Activated naive CD4-positive, alpha-beta T cell treated with anti-CD3 and anti-CD28 coated beads, Interleukin-2, amount 50 U/mL, for 24 hours (primary cell): ENCODE data around the gene FRMD4A.
"Not testable (repeated sequence)": the region's sequence is repeated elsewhere in the genome, so short reads cannot be mapped to it uniquely, and the experiment has no call there.

Experiments
- H3K27ac Mint-ChIP-seq: one replicate; pipeline ENCODE4 v1.8.0; 2021; ENCODE audit warnings: mild to moderate bottlenecking, mixed read lengths
- H3K27me3 Mint-ChIP-seq: one replicate; pipeline ENCODE4 v1.8.0; 2021; ENCODE audit warnings: mixed read lengths
- H3K36me3 Mint-ChIP-seq: one replicate; pipeline ENCODE4 v1.8.0; 2021; ENCODE audit warnings: mixed read lengths
- H3K4me1 Mint-ChIP-seq: one replicate; pipeline ENCODE4 v1.8.0; 2021; ENCODE audit warnings: mixed read lengths
- H3K4me3 Mint-ChIP-seq: one replicate; pipeline ENCODE4 v1.8.0; 2021; ENCODE audit warnings: mild to moderate bottlenecking, mixed read lengths
- H3K9me3 Mint-ChIP-seq: one replicate; pipeline ENCODE4 v1.8.0; 2021; ENCODE audit warnings: mixed read lengths

Gene FRMD4A

DNA sequence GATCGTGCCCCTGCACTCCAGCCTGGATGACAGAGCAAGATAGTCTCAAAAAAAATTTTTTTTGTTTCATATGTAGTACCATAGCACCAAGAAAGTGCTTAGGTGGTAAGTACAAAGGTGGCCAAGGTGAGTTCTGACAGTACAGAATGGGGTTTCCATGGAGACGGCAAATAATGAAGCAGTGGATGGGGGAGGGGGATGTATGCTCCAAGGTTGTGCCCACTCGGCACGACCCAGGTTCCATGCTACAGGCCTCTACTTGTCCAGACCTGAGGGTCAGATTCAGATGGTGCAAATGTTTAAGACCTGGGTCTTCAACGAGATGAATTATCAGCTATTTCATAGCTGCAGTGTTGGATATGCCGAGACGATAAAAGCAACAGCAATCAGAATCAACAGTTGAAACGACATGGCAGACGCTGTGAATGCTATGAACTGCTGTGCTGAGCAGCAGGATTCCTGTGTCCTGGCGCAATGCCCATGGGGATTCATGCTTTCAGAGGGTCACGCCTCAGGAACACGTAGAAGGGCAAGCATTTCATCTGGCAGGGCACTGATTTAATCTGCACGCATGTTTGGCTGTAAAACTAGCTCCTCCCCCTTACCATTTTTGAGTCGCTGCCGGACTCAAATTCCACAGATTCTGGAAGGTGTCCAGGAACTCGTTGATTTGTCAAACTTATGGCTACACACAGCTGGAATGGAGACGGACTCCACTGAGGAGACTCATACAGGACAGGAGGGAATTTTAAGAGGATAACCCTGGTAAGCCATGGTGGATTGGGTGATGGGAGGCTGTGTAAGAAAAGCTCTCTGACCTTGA, 256.5 kb downstream of the FRMD4A start:
- Mint-ChIP-seq H3K4me1 (no peaks in the 10 kb centered on the region), H3K36me3 (no peaks in the 10 kb centered on the region), H3K9me3 (no peaks in the 10 kb centered on the region), H3K27ac (no peak overlapping the region), H3K27me3 (no peaks in the 10 kb centered on the region), H3K4me3 (no peak overlapping the region)

DNA sequence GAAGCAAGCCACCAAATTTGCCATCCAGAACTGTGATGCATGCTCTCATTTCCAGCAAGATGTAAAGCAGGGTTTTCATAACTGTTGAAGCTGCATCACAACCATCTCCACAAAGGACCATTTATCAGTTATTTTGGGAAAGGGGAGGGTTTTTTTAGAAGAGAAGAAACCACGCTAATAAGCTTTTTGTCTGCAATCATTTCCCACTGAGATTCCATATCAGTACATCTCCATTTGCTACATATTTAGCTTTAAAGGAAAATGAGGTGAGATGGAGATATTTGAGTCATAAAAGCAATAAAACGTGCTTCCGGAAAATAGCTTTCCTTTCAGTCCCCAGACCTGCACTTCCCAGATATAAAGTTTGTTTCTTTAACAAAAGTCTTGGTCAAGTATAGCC, 258.2 kb downstream of the FRMD4A start:
- Mint-ChIP-seq H3K4me3 (no peak overlapping the region), H3K9me3 (no peaks in the 10 kb centered on the region), H3K27me3 (no peaks in the 10 kb centered on the region), H3K36me3 (no peaks in the 10 kb centered on the region), H3K27ac (no peak overlapping the region), H3K4me1 (no peaks in the 10 kb centered on the region)

GRCh38 chr10:14071956-14072355, 258.8 kb downstream of the FRMD4A start:
- H3K27ac Mint-ChIP-seq, result no peak overlapping the region
- no peaks in the 10 kb centered on the region for H3K4me1 Mint-ChIP-seq
- no peaks in the 10 kb centered on the region for H3K9me3 Mint-ChIP-seq
- peaks cover 3% of the 10 kb centered on the region for H3K36me3 Mint-ChIP-seq
- no peak overlapping the region for H3K4me3 Mint-ChIP-seq
- H3K27me3 Mint-ChIP-seq, result no peaks in the 10 kb centered on the region

GRCh38 chr10:14068601-14069250, 262.0 kb downstream of the FRMD4A start:
- H3K27me3 Mint-ChIP-seq, result no peaks in the 10 kb centered on the region
- H3K4me1 Mint-ChIP-seq, result no peaks in the 10 kb centered on the region
- H3K9me3 Mint-ChIP-seq, result no peaks in the 10 kb centered on the region
- no peak overlapping the region for H3K27ac Mint-ChIP-seq
- no peak overlapping the region for H3K4me3 Mint-ChIP-seq
- peaks cover 3% of the 10 kb centered on the region for H3K36me3 Mint-ChIP-seq

- H3K4me1 Mint-ChIP-seq, H3K4me3 Mint-ChIP-seq, H3K36me3 Mint-ChIP-seq, H3K27me3 Mint-ChIP-seq, H3K27ac Mint-ChIP-seq, H3K9me3 Mint-ChIP-seq: not testable (repeated sequence)
These were observed 263.1 kb downstream of the FRMD4A start for GRCh38 chr10:14067638-14068037.

GRCh38 chr10:14066106-14066505, 264.6 kb downstream of the FRMD4A start:
- Mint-ChIP-seq H3K9me3 (no peaks in the 10 kb centered on the region), H3K4me1 (no peaks in the 10 kb centered on the region), H3K27ac (no peak overlapping the region), H3K4me3 (no peak overlapping the region), H3K36me3 (peaks cover 3% of the 10 kb centered on the region), H3K27me3 (no peaks in the 10 kb centered on the region)

DNA sequence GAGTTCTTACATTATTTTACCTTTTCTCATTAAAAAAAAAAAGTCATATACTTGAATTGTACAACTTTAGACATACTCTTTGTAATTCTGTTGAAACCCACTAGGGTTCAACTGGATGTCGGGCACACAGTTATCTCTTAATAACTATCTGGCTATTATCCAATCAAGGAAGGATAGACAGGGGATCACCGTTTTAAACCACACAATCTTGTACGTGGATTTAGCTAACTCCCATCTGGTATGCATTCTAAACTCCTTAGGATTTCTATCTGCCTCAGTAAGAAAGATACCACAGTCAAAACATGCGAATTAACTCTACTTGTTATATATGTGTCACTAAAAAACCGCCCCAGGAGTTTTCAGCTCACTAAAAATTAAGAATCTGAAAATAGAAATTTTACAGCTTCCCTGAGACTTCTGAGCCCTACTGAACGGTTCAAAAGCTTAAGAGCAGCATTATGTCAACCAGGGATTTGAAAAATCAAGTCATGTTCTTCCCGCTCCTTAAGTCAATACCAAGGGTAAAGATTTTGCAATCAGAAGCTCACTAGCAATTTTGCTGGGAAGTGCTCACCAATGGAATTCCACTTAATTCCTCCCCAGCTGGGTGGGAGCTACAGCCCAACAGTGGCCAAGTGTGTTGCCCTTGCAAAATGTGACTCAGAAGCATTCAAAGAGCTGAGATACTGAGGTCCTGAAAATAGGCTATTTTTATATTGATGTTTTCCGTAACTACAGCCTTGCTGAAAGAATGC, 267.0 kb downstream of the FRMD4A start:
- H3K36me3 Mint-ChIP-seq, result peaks cover 3% of the 10 kb centered on the region

DNA sequence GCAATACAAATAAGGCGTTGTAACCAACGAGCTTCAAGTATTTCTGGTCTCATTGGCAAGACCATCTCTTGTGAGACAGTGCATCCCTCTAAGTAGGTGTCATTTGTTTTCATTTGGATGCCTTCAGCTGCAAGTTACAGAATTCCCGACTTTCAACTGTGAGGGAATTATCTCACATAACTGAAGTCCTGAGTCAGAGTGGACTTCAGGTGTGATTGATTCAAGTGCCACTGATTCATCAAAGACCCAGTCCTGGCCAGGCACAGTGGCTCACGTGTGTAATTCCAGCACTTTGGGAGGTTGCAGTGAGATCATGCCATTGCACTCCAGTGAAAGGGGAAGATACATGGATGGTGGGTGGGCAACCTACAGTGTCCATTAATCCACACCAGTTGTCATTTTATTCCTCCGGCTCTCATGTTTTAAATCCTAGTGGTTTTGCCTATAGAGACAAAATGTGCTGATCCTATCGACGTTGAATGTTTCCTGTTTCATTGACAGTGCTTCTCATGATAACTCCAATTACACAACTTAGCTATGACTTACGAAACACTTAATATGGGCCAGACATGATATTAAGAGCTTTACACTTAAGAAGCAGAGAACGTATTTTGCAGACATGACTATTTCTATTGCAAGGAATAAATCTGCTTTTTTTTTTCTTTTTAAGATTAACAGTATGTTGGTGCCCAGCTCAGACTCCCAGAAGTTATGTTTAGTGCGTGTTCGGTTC, 268.0 kb downstream of the FRMD4A start:
- Mint-ChIP-seq H3K4me3 (no peak overlapping the region), H3K9me3 (no peaks in the 10 kb centered on the region), H3K27ac (no peak overlapping the region), H3K4me1 (no peaks in the 10 kb centered on the region), H3K27me3 (no peaks in the 10 kb centered on the region), H3K36me3 (peaks cover 3% of the 10 kb centered on the region)

More for the DNA sequence above, 267.0 kb downstream of the FRMD4A start:
- Mint-ChIP-seq H3K9me3 (no peaks in the 10 kb centered on the region), H3K27me3 (no peaks in the 10 kb centered on the region), H3K27ac (no peak overlapping the region), H3K4me1 (no peaks in the 10 kb centered on the region), H3K4me3 (no peak overlapping the region)

DNA sequence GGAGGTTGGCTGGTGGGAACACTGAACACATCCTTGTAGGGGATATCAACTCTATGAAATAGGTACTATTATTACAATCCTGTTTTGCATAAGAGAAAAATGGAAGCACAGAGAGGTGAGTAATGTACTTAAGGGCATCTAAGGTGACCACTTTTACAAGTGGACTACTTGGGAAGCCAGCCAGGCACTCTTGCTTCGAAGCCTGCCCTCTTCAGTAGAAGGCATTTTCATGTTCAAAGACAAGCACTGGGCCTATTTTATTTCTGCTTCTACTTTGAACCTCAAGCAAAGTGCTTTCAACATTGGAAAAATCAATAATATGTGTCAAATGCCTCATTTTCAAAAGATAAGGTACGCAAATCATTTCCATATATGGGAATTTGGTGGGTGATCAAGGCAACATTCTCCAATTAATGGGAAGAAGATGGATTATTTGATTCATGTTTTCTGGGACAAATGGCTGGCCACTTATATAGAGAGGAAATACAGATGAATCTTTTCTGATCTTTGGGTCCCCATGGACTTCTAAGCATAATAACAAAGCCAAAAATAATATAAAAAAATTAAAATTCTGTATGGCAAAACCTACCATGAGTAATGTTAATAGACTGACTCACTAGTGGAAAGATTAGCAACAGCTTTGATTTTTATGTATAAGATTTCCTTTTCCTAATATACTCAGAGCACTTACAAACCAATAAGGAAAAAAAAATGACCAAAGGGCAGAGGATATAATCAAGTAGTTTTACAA, 270.2 kb downstream of the FRMD4A start:
- Mint-ChIP-seq H3K4me1 (no peaks in the 10 kb centered on the region), H3K27ac (no peak overlapping the region), H3K36me3 (no peaks in the 10 kb centered on the region)

GRCh38 chr10:14056610-14057332, 274.0 kb downstream of the FRMD4A start:
- H3K4me1 Mint-ChIP-seq, result no peaks in the 10 kb centered on the region
- H3K4me3 Mint-ChIP-seq, result no peak overlapping the region
- H3K36me3 Mint-ChIP-seq, result no peaks in the 10 kb centered on the region
- no peaks in the 10 kb centered on the region for H3K27me3 Mint-ChIP-seq
- peaks cover 9% of the 10 kb centered on the region for H3K9me3 Mint-ChIP-seq
- no peak overlapping the region for H3K27ac Mint-ChIP-seq

More for the DNA sequence above, 270.2 kb downstream of the FRMD4A start:
- Mint-ChIP-seq H3K9me3 (no peaks in the 10 kb centered on the region), H3K27me3 (no peaks in the 10 kb centered on the region), H3K4me3 (no peak overlapping the region)

DNA sequence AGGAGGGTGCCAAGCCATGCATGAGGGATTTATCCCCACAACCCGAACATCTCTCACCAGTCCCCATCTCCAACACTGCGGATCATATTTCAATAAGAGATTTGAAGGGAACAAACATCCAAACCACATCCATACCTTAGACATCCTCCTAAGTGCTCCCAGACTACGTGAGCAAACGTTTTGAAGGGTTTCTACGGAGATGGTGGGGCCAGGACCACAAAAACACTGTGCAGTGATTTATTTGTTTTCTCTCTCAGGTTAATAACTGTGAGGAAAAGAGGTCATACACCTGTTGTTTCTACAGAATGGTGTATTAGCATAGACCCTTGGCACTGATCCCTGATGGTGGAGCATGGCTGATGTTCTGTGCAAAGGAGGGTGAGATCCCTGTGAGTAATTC, 277.8 kb downstream of the FRMD4A start:
- no peak overlapping the region for H3K4me3 Mint-ChIP-seq
- H3K36me3 Mint-ChIP-seq, result no peaks in the 10 kb centered on the region
- H3K27me3 Mint-ChIP-seq, result no peaks in the 10 kb centered on the region
- peaks cover 11% of the 10 kb centered on the region for H3K9me3 Mint-ChIP-seq
- H3K4me1 Mint-ChIP-seq, result no peaks in the 10 kb centered on the region
- no peak overlapping the region for H3K27ac Mint-ChIP-seq

DNA sequence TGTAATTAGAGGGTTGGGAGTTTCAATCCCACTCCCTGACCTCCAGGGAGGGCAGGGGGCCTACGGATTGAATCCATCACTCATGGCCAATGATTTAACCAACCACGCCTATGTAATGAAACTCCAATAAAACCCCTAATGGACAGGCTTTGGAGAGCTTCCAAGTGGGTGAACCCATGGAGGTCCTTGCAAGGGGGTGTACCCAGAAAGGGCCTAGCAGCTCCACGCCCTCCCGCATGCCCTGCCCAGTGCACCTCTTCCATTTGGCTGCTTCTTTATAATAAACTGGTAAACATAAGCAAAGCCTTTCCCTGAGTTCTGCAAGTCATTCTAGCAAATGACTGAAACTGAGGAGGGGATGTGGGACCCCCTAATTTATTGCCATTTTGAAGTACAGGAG, 280.1 kb downstream of the FRMD4A start:
- no peaks in the 10 kb centered on the region for H3K36me3 Mint-ChIP-seq

GRCh38 chr10:14048930-14049613, 281.7 kb downstream of the FRMD4A start:
- no peak overlapping the region for H3K27ac Mint-ChIP-seq
- H3K4me1 Mint-ChIP-seq, result no peaks in the 10 kb centered on the region
- no peaks in the 10 kb centered on the region for H3K36me3 Mint-ChIP-seq
- no peaks in the 10 kb centered on the region for H3K27me3 Mint-ChIP-seq
- H3K4me3 Mint-ChIP-seq, result no peak overlapping the region
- peaks cover 8% of the 10 kb centered on the region for H3K9me3 Mint-ChIP-seq

More for the DNA sequence above, 280.1 kb downstream of the FRMD4A start:
- Mint-ChIP-seq H3K4me1 (no peaks in the 10 kb centered on the region), H3K27me3 (no peaks in the 10 kb centered on the region), H3K27ac (no peak overlapping the region), H3K9me3 (peaks cover 11% of the 10 kb centered on the region), H3K4me3 (no peak overlapping the region)

DNA sequence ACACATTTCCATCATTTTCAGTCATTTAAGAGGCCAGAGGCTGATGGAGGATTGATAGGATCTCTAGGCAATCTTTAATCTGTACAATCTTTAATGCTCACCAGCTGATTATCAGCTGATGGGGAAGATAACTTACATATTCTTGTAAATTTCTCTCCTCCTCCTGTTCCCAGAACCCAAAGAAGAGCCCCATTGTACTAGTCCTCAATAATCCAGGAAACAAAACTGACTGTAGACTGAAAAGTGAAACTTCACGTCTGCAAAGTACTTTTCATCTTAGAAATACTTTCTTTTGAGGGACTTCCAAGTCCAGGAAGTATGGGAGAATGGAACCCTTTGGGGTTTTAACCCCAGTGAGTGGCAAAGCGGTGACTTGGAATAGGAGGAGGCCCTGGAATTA, 283.3 kb downstream of the FRMD4A start:
- Mint-ChIP-seq H3K27ac (no peak overlapping the region), H3K4me1 (no peaks in the 10 kb centered on the region), H3K36me3 (peaks cover 2% of the 10 kb centered on the region), H3K9me3 (peaks cover 8% of the 10 kb centered on the region), H3K4me3 (no peak overlapping the region), H3K27me3 (no peaks in the 10 kb centered on the region)
